ENCODE data around the gene EMILIN1. TPM values are rescaled to one million over a fixed set of nuclear protein-coding genes. Genes with fewer than 3 reads are reported as not detected.
"Not testable (repeated sequence)": the region's sequence is repeated elsewhere in the genome, so short reads cannot be mapped to it uniquely, and the experiment has no call there.

Gene EMILIN1
- total RNA-seq, 1 experiment from 2014 or later, result 0.45 TPM

DNA sequence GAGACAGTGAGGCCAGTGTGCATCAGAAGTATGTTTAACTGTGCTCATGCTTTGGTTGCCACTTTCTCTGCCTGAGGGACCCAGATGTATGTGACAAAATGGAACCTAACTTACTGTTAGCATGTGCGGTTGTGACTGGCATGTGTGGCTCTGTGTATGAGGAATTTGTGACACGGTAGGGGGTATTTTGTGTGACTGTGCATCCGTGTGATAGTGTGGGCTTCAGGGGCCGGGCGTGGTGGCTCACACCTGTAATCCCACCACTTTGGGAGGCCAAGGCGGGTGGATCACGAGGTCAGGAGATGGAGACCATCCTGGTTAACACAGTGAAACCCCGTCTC, 40.9 kb downstream of the EMILIN1 start:
- not testable (repeated sequence) for DNase-seq (ENCODE audit: low read depth)

DNA sequence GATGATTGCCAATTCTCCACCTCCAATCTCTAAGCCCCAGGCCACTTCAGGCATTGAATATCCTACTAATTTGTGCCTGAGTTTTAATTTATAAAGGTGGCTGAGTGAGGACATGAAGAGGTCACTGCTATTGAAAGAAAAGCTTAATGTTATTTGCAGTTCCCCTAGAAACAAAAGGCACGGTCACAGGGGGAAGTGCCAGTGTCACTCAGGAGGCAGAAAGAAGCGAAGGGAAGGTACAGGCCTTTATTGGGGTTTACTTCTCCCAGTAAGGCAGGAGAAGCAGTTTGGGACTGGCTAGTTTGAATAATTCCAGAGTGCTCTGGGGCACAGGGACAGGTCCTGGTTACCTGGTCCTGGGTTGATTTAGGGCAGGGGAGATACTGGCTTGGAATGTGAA, 43.5 kb downstream of the EMILIN1 start:
- no peak for DNase-seq (ENCODE audit: low read depth)

DNA sequence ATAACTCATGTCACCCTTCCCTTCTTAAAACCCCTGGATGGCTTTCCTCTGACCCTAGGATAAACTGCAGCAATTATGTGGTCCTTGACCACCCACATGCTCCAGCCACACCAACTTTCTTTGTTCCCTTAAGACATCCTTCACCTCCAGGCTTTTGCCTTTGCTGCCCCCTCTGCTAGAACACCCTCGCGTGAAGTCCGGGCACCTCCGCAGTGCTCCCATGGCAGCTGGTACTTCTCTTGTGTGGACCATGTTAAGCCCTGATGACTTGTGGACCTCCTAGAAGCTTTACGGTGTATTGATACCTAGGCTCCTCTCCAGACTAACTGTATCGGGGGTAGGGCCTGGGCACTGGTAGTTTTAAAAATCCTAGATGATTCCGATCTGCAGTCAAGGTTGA, 44.4 kb downstream of the EMILIN1 start:
- DNase-seq (ENCODE audit: low read depth), result no peak

- DNase-seq (ENCODE audit: low read depth), result no peak
These were observed 45.1 kb downstream of the EMILIN1 start, which contains the start of gene ABHD1 for GRCh38 chr2:27123302-27124150. ABHD1 (plus strand) TSS chr2:27123815; CDS start chr2:27123949, 134 bp downstream.

- no peak for DNase-seq (ENCODE audit: low read depth)
These were observed 46.7 kb downstream of the EMILIN1 start for GRCh38 chr2:27125104-27125503.

DNA sequence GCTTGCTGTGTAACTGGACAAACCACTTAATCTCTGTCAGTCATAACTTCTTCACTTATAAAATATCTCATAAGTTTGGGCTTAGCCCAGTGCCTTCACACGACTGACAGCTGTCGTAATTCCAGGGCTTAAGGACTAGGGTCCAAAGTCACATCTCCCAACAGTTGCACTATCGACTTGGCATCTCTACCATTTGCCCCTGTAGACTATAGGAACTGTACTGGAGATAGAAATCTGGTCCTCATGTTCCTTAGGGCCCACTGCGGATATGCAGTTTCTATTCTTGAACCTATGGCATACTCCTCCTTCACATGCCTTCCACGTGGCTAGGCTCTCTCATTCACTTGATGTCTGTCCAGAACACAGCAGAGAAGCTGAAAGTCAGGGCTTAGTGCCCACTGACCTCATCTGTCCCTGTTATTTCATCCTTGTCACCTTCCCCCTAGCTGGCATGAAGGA, 47.9 kb downstream of the EMILIN1 start:
- no peak for DNase-seq (ENCODE audit: low read depth)

DNA sequence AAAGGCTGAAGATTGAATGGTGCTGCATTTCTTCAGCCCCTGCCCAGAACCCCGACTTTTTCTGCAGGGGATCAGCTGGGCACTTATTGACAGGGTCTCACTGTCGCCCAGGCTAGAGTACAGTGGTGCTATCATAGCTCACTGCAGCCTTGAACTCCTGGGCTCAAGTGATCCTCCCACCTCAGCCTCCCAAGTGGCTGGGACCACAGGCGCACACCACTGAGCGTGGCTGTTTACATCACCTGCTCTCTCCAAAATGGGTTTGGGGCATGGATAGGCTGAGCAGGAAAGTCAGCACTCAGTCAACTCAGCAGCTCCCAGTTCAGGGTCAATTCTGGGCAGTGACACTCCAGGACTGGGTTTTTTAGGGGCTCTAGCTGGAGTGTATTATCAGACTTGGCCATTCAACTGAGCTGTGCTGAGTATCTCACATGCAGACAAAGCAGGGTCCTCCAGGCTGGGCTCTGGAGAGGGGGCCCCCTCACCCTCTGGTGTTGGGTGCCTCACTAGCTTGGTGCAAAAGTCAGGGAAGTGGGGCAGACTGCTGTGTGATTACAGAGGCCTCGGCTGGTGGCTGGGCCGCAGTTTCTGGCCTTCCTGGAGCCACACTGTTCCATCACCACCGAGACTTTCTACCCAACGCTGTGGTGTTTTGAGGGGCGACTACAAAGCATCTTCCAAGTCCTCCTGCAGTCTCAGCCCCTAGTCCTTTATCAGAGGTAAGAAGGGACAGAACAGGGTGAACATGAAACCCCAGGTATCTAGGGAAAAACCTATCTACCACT, 49.7 kb downstream of the EMILIN1 start:
- no peak for DNase-seq (ENCODE audit: low read depth)

DNA sequence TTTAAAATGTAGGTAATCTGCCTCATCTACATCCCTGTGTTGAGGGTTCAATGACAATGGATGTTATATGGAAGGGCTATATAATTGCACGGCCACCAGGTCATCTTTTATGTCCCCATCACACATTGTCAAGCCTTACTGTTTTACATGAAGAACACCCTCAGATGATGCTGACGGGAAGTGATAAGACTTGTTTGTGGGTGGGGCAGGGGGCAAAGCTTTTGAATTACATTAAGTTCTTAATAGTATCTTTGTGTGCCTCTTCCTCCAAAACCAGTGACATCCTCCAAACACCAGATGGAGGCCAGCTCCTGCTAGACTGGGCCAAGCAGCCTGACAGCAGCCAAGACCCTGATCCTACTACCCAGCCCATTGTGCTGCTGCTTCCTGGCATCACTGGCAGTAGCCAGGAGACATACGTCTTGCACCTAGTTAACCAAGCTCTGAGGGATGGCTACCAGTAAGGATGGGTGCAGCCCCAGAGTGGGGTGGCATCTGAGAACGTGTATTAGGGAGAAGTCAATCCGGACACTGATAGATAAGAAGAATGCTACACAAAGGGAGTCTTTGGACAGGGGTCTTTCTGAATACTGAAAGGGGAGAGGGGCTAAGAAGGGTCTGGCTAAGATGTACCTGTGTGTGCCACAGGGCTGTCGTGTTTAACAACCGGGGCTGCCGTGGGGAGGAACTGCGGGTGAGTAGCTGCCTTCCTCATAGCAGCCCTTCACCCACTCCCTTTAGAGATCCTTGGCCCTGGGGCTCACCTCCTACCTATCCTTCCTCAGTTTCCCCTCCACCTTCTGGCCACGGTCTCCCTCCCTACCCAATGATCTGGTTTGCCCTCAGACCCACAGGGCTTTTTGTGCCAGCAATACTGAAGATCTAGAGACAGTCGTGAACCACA, 50.5 kb downstream of the EMILIN1 start:
- no peak for DNase-seq (ENCODE audit: low read depth)

- DNase-seq (ENCODE audit: low read depth), result no peak
These were observed 52.0 kb downstream of the EMILIN1 start for GRCh38 chr2:27130396-27130795.

DNA sequence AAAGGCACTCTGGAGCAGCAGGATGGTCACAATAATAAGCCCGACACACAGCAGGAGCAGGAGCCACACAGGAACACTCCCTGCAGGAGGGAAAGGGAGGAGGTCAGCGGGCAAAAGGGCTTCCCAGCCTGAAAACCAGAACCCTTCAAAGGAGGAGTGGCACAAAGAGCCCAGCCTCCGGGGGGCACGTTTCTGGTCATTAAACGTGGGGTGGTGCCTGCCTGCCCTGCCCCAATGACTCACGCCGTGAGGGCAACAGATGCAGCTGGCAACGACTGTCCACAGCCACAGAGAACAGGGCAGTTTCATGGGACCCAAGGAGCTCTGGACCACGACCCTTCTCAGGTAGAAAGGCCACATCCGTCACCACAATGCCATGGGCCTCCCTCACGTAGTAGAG, 53.0 kb downstream of the EMILIN1 start:
- no peak for DNase-seq (ENCODE audit: low read depth)

- DNase-seq (ENCODE audit: low read depth), result no peak
These were observed 54.9 kb downstream of the EMILIN1 start for GRCh38 chr2:27133195-27133875.

DNA sequence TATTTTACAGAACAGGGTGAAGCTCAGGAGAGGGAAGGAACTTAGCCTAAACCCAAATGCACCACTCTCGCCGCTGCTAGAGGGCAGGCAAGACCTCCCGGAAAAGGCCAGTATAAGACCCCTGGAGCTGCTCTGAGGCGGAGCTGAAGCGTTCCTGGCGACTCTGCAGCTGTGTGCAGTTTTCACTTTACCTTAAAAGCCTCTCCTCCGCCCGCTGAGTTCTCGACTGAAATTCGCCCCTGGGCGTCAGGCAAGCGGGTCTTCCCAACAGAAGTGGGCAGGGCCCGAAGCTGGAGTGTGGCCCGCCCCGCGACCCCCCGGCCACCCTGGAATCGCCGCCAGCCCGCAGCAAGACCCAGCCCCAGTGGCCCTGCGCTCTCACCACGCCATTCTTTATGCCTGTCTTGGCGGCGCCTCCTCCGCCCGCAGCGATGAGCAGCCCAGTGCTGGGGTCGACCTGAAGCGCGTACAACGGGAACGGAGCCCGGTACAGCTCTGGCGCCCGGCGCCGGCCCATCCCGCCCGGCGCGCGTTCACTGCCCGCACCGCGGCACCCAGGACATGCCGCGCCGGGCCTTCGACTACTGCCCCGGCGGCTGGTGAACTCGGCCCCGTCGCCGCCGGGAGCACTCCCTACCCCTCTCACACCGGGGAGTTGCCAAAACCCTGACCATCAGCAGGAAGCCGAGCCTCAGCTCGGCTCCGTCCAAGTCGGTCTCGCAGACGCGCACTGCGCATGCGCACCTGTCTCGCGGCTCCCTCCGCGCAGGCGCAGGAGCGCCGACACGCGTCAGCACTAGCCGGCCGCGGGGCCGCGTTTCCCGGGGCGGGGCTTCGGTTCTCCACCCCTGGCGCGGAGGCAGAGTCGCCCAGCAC, 55.7 kb downstream of the EMILIN1 start, which contains the start of gene PREB:
PREB (minus strand) TSS at position 732 of the 876 bp plus-strand sequence; CDS start at position 517, 215 bp downstream.
- DNase-seq (ENCODE audit: low read depth), result peak; percentile 90

DNA sequence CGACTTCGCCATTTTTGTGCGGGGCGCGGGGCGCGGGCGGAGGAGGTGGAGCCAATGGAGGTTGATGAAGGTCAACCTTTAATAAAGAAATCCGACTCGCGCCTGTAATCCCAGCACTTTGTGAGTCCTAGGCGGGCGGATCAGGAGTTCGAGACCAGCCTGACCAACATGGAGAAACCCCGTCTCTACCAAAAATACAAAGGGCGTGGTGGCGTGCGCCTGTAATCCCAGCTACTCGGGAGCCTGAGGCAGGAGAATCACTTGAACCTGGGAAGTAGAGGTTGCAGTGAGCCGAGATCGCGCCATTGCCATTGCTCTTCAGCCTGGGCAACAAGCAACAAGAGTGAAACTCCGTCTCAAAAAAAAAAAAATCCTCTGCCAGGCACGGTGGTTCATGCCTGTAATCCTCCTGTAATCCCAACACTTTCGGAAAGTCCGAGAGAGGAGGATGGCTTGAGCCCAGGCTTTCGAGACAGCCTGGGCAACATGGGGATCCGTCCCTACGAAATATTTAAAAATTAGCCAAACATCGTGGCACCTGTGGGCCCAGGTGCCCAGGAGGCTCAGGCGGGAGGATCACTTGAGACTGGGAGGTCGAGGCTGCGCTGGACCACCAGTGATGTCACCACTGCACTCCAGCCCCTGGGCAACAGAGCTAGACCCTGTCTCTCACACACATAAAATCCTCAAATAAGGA, 56.5 kb downstream of the EMILIN1 start:
- no peak for DNase-seq (ENCODE audit: low read depth)

DNA sequence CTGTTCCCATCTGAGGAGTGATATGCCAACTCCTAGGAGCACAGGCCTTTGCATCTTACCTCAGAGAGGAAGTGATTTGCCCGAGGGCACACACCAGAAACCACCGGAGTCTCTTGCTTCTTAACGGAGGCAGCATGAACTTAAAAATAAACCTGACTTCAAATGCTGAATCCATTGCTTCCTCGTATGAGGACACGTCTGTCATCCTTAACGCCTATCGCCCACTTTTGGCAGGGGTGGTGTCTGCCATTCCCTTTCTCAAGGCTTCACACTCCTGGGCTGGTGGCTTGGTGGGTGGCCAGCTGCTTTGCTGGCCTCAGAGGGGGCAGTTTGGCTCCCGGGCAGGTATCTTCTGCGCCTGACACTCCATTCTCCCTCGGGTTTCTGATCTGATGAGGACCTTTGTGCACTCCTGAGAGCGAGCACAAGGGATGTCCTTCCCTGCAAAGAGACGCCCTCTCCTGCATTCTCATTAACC, 57.1 kb downstream of the EMILIN1 start:
- DNase-seq (ENCODE audit: low read depth), result no peak

Other genes starting within 250 kb of the EMILIN1 start
- 0.11 and 0.23 TPM in 2 replicates for gene DPYSL5, start 230.5 kb upstream of the EMILIN1 start, total RNA-seq (2014; rRNA removed; shearing (Covaris generic))
- gene MAPRE3, start 108.0 kb upstream of the EMILIN1 start, total RNA-seq (2014; rRNA removed; shearing (Covaris generic)), result 2.8 and 5.4 TPM in 2 replicates
- 34.1 and 46.9 TPM in 2 replicates for gene TMEM214, start 45.6 kb upstream of the EMILIN1 start, total RNA-seq (2014; rRNA removed; shearing (Covaris generic))
- 20.6 and 26.6 TPM in 2 replicates for gene AGBL5, start 26.9 kb upstream of the EMILIN1 start, total RNA-seq (2014; rRNA removed; shearing (Covaris generic))
- gene OST4, start 7.0 kb upstream of the EMILIN1 start, total RNA-seq (2014; rRNA removed; shearing (Covaris generic)), result 249 and 313 TPM in 2 replicates
- 5.7 and 5.9 TPM in 2 replicates for gene KHK, start 8.2 kb downstream of the EMILIN1 start, total RNA-seq (2014; rRNA removed; shearing (Covaris generic))
- gene CGREF1, start 40.5 kb downstream of the EMILIN1 start, total RNA-seq (2014; rRNA removed; shearing (Covaris generic)), result 0.13 and 0.26 TPM in 2 replicates
- gene ABHD1, start 45.2 kb downstream of the EMILIN1 start, total RNA-seq (2014; rRNA removed; shearing (Covaris generic)), result not detected in 2 replicates
- gene PREB, start 56.0 kb downstream of the EMILIN1 start, total RNA-seq (2014; rRNA removed; shearing (Covaris generic)), result 66.4 and 75.8 TPM in 2 replicates
- gene PRR30, start 60.8 kb downstream of the EMILIN1 start, total RNA-seq (2014; rRNA removed; shearing (Covaris generic)), result not detected in 2 replicates
- not detected in 2 replicates for gene TCF23, start 70.4 kb downstream of the EMILIN1 start, total RNA-seq (2014; rRNA removed; shearing (Covaris generic))
- gene ATRAID, start 133.4 kb downstream of the EMILIN1 start, total RNA-seq (2014; rRNA removed; shearing (Covaris generic)), result 124 and 132 TPM in 2 replicates
- gene SLC5A6, start 133.7 kb downstream of the EMILIN1 start, total RNA-seq (2014; rRNA removed; shearing (Covaris generic)), result 77.9 and 82.0 TPM in 2 replicates
- 52.9 and 54.0 TPM in 2 replicates for gene CAD, start 138.8 kb downstream of the EMILIN1 start, total RNA-seq (2014; rRNA removed; shearing (Covaris generic))
- 5.0 and 13.5 TPM in 2 replicates for gene SLC30A3, start 184.4 kb downstream of the EMILIN1 start, total RNA-seq (2014; rRNA removed; shearing (Covaris generic))
- not detected in 2 replicates for gene DNAJC5G, start 196.8 kb downstream of the EMILIN1 start, total RNA-seq (2014; rRNA removed; shearing (Covaris generic))
- 0.13 and 1.2 TPM in 2 replicates for gene TRIM54, start 203.8 kb downstream of the EMILIN1 start, total RNA-seq (2014; rRNA removed; shearing (Covaris generic))
- gene UCN, start 229.8 kb downstream of the EMILIN1 start, total RNA-seq (2014; rRNA removed; shearing (Covaris generic)), result 9.3 and 12.6 TPM in 2 replicates
- 80.7 and 81.5 TPM in 2 replicates for gene MPV17, start 244.5 kb downstream of the EMILIN1 start, total RNA-seq (2014; rRNA removed; shearing (Covaris generic))

All from HT1080 (cell line).